Heart left ventricle (tissue), 13 donors: ENCODE results near the gene ITPK1.

Experiments used
- CTCF ChIP-seq, 12 donors: fragments of 200-600 bp; sonication (generic) in 4 of 12; IDR thresholded peaks; one replicate each; pipeline versions ENCODE4 v1.5.0 to v1.8.0; 2018 to 2022; ENCODE audit warnings: antibody characterized with exemption in 12 of 12, mild to moderate bottlenecking in 5 of 12
- POLR2A ChIP-seq, 2 donors: fragments of 450-650 bp; IDR thresholded peaks; one replicate each; pipeline ENCODE4 v1.6.1; 2017; ENCODE audit warnings: antibody characterized with exemption in 2 of 2, mild to moderate bottlenecking in 2 of 2, moderate library complexity in 2 of 2
- donor health status: ischemic (EF 13 %, LVEDD 7.1; RV severe dilation, severe dysfunction).
- donor health status: DM: no; HTN: yes; CAD: no.
- donor health status: DM: no; HTN: no; CAD: no.
- donor health status: ischemic (EF 25% LVEDD 6.9; RV normal size, moderate dysfunction).
- donor health status: ischemic (EF 25% LVEDD 5.7; RV mildly dilated, moderate dysfunction).
- donor health status: ischemic (EF 35%, LVEDD 5.7; RV mildly dilated, moderate dysfunction).
- donor health status: nonischemic (EF 11% LVEDD 7.7; RV severe dilation, severe dysfunction).
- donor health status: DM: yes; HTN: yes; CAD: no.
- donor health status: PGD.
- donor health status: ischemic (EF 29% LVEDD 5.4; RV normal size, mild dysfunction).
- donor health status: nonischemic (EF 23%, LVEDD 6.1; RV moderate dilation, normal function).

GRCh38 chr14:92926931-92927330 is 188.8 kb downstream of the ITPK1 start:
- TF ChIP-seq POLR2A (IDR thresholded peaks at IDR 0.05) (no peak), CTCF (IDR thresholded peaks at IDR 0.05) (no peak)
